Measurements from ENCODE around the gene FARSB.

The FARSB gene

DNA sequence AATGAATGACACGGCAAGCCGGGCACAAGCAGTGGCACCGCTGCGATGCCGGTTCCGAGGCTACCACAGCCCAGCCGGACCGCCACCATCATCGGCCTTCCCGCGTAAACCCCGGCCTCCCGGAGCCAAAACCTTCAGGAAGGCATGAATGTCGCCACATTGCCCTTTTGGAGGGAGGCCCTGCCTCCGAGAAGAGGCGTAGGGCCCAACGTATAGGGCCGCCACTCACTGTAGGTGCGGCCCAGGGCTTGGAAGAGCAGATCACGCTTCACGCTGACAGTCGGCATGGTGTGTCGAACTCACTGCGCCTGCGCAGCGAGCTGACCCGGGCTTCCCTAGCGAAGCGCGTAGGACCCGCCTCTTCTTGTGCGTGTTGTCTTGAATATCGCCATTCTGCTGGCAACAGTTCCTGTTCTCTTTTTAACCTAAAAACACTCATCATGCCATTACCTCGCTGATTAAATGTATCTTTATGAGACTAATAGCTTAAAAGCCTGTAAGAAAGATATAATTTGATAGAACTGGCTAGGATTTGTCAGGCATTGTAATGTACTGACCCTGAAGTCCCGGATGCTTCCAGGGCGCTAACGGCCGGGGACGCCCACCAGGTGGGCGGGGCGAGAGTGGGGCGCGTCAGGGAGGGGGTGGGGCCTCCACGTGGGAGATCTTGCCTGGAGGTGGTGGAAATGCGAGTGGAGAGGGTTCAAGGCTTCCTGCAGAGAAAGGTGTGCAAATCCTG lies at the start of gene FARSB:
FARSB (minus strand) TSS at position 306 of the 739 bp plus-strand sequence; CDS start at position 287, 19 bp downstream.
- ChIA-PET CTCF (interaction anchor here (1.0 kb wide), 1 partner anchor 247 kb away, joined by 4 read pairs; no protein-coding TSS in a partner anchor), POLR2A (interaction anchor here (0.8 kb wide), 1 partner anchor 53 kb away, joined by 3 read pairs; no protein-coding TSS in a partner anchor)
- TF ChIP-seq, protein P1, sequence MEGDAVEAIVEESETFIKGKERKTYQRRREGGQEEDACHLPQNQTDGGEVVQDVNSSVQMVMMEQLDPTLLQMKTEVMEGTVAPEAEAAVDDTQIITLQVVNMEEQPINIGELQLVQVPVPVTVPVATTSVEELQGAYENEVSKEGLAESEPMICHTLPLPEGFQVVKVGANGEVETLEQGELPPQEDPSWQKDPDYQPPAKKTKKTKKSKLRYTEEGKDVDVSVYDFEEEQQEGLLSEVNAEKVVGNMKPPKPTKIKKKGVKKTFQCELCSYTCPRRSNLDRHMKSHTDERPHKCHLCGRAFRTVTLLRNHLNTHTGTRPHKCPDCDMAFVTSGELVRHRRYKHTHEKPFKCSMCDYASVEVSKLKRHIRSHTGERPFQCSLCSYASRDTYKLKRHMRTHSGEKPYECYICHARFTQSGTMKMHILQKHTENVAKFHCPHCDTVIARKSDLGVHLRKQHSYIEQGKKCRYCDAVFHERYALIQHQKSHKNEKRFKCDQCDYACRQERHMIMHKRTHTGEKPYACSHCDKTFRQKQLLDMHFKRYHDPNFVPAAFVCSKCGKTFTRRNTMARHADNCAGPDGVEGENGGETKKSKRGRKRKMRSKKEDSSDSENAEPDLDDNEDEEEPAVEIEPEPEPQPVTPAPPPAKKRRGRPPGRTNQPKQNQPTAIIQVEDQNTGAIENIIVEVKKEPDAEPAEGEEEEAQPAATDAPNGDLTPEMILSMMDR (IDR thresholded peaks at IDR 0.05; ENCODE audit: insufficient read depth, low read length, missing control alignments): no peak
- peak within 1 kb of the TSS; percentile 96 for H3K4me3 ChIP-seq (ENCODE audit: low read depth, low read length)
- DNase-seq (ENCODE audit: low read depth, low spot score): peak; percentile 69

DNA sequence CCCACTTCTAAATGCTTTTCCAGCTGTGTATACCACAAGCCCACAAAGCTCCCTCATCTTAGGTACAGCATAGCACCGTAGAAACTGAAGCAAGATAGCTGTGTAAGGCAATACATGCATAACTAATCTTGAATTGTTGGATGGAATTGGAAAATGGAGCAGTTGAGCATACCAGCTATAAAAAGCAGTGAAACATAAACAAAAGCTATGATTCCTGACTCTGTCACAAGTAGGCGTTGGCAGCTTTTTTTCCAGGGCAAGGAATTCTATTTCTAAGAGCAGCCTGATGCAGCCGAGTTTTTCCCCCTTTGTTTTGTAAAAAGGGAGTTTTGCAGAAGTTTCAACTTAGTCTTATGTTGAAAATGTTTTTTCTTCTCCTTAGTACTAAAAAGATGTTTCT lies 48.0 kb upstream of the FARSB start:
- H3K4me3 ChIP-seq (ENCODE audit: low read depth, low read length): no peak overlapping the region
- DNase-seq (ENCODE audit: low read depth, low spot score): no peak
- ChIA-PET CTCF (interaction anchor here (0.9 to 8.2 kb wide), 10 partner anchors 9 to 235 kb away, joined by 3 to 156 read pairs (median 4); no protein-coding TSS in a partner anchor), POLR2A (no interaction called here)
- TF ChIP-seq, protein P1 (IDR thresholded peaks at IDR 0.05; ENCODE audit: insufficient read depth, low read length, missing control alignments): no peak

DNA sequence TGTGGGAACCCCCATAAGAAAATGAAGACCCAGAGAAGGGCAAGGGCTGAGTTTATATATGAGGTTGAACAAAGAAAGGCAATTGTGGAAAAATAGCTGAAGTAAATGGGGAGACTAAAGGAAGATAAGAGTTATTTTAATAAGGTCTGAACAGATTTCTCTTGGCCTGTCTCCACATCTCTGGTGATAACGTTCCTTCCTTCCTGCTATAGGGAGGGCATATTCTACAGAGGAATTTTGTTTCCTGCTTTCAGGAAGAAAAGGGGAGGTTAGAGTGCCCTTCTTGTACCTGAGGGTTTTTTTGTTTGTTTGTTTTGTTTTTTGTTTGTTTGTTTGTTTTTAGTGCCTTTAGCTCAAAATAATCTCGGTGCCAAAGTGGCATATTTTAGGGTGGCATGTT lies 47.2 kb upstream of the FARSB start:
- no peak overlapping the region for H3K4me3 ChIP-seq (ENCODE audit: low read depth, low read length)
- ChIA-PET POLR2A (no interaction called here), CTCF (interaction anchor here (0.9 to 8.2 kb wide), 7 partner anchors 8 to 236 kb away, joined by 3 to 156 read pairs (median 5); no protein-coding TSS in a partner anchor)
- TF ChIP-seq, protein P1 (IDR thresholded peaks at IDR 0.05; ENCODE audit: insufficient read depth, low read length, missing control alignments): no peak
- DNase-seq (ENCODE audit: low read depth, low spot score): no peak

DNA sequence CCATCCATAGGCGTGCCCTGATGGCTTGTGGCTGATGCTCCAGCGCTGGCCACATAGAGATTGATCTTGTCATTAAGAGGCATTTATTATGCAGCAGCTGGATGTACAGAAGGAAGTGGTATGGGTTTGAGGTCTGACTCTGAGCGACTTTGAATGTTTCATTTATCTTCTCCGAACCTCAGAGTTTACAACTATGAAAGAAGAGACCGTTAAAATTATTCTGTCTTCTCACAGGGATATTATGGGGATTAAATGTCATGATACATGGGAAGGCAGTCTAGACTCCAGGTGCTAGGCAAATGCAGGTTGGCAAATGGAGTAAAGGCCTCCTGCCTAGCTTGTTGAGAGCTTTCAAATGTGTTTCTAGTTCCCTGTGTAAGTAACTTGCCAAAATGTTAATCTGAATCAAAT lies 45.8 kb upstream of the FARSB start:
- CTCF ChIA-PET: interaction anchor here (1.4 to 3.8 kb wide), 2 partner anchors 12 to 201 kb away, joined by 3 to 46 read pairs; no protein-coding TSS in a partner anchor
- POLR2A ChIA-PET: no interaction called here
- DNase-seq (ENCODE audit: low read depth, low spot score): no peak
- no peak overlapping the region for H3K4me3 ChIP-seq (ENCODE audit: low read depth, low read length)
- TF ChIP-seq, protein P1 (IDR thresholded peaks at IDR 0.05; ENCODE audit: insufficient read depth, low read length, missing control alignments): no peak

DNA sequence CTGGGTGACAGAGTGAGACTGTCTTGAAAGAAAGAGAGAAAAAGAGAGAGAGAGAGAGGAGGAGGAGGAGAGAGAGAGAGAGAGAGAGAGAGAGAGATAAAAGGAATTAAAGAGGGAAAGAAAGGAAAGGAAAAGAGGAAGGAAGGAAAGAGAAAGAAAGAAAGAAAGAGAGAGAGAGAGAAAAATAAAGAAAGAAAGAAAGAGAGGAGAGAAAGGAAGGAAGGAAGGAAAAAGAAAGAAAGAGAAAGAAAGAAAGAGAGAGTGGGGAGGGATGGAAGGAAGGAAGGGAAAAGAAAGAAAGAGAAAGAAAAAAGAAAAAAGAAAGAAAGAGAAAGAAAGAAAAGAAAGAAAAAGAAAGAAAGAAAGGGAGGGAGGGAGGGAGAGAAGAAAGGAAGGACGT lies 45.3 kb upstream of the FARSB start:
- ChIA-PET POLR2A (no interaction called here), CTCF (interaction anchor here (1.3 to 3.8 kb wide), 4 partner anchors 11 to 209 kb away, joined by 3 to 46 read pairs (median 4); no protein-coding TSS in a partner anchor)
- TF ChIP-seq, protein P1 (IDR thresholded peaks at IDR 0.05; ENCODE audit: insufficient read depth, low read length, missing control alignments): no peak
- no peak overlapping the region for H3K4me3 ChIP-seq (ENCODE audit: low read depth, low read length)
- no peak for DNase-seq (ENCODE audit: low read depth, low spot score)

DNA sequence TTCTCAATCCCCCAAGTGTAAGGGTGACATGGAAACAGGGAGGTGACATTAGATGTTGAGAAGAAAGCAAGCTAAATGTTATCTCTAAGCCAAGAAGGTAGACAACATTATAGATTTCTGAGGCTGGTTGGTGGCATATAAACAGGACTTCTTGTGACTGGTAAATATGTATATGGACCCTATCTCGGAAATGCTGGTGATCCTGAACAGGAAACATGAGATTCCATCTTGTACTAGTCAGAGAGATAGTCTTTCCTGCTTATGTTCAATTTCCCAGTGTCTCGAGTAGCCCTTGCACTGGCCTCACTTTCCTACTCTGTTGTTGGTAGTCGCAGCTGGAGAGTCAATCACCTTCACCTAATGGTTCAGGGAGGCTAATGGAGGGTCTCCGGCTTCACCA lies 42.4 kb upstream of the FARSB start:
- ChIA-PET POLR2A (no interaction called here), CTCF (interaction anchor here (0.7 to 7.9 kb wide), 3 partner anchors 9 to 181 kb away, joined by 3 to 83 read pairs (median 5); no protein-coding TSS in a partner anchor)
- H3K4me3 ChIP-seq (ENCODE audit: low read depth, low read length): no peak overlapping the region
- no peak for DNase-seq (ENCODE audit: low read depth, low spot score)
- TF ChIP-seq, protein P1 (IDR thresholded peaks at IDR 0.05; ENCODE audit: insufficient read depth, low read length, missing control alignments): no peak
